HG02571 (cell line): ENCODE results near the gene TNFSF8.

Experiments
- ATAC-seq: cut with Tn5 transposase; IDR thresholded peaks from one replicate; pipeline ENCODE4 v1.9.1; 2021; ENCODE audit warnings: mild to moderate bottlenecking, moderate library complexity; ENCODE audit not compliant: unreplicated experiment

Gene TNFSF8, protein sequence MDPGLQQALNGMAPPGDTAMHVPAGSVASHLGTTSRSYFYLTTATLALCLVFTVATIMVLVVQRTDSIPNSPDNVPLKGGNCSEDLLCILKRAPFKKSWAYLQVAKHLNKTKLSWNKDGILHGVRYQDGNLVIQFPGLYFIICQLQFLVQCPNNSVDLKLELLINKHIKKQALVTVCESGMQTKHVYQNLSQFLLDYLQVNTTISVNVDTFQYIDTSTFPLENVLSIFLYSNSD

DNA sequence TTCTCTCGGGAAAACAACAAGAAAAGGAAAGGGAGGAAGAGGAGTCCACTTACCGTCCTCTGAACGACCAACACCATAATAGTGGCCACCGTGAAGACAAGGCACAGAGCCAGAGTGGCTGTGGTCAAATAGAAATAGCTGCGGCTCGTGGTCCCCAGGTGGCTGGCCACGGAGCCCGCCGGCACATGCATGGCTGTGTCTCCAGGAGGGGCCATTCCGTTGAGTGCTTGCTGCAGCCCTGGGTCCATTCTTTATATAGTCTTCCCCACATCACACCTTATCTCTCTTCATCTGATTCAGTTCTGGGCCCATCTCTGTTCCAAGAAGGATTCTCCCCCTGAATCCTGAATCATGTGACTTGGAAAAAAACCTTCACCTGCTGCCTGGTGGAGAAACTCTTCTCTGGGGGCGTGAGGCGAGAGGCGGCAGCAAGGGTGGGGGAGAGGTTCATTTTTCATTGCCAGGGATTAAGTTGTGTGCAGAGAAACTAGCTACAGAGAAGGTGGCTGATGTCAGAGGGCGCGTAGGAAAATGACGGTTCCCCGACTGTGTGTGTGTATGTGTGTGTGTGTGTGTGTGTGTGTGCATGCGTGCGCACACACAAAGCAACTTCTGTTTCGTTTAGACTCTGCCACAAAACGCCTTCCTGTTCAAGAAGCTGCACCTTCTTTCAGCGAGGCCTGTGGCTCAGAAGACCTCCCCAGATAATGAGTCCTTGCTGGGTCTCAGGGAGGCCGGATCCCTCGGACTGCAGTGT lies at the start of gene TNFSF8:
Gene TNFSF8 (minus strand): TSS at position 536 of the 757 bp plus-strand sequence. CDS start 288 bp downstream, at position 248.
- ATAC-seq = no peak

DNA sequence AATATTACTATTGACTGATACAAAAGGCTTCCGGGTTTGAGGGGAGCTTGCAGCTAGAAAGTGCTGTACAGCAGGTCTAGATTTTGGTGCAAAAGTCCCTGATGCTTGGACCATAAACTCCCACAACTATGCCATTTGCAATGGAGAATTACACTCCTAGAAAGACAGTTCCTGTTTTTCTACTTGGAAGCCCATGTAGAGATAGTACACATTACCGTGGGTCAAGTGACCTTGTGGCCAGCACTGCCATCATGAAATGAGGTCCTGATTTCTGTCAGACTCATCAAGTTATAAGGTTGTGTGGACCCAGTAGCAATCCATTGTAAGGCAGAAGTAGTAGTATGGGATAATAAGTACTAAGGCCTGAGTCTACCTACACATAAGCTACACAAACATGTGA lies 42.8 kb upstream of the TNFSF8 start:
- ATAC-seq = no peak

DNA sequence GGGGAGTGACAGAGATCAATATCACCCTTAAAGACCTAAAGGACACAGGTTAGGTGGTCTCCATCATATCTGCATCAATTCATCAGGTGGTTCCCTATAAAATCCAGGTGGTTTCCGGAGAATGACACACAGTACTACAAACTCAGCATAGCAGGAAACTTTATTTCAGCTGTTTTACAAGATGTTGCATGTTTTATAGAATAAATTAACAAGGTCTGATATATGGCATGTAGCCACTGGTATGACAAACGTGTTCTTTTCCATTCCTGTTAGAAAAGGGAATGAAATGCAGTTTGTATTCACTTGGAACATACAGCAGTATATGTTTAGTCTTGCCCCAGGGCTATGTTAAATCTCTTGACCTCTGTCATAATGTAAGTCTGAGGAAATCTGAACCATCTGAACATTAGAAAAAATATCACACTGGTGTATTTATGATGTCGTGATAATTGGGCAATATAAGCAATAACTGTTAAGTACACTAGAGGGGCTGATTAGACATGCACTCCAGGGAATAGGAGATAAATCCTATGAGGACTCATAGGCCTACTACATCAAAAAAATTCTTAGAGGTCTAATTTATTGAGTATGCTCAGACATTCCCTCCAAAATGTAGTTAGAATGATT lies 42.2 kb upstream of the TNFSF8 start:
- ATAC-seq = no peak

DNA sequence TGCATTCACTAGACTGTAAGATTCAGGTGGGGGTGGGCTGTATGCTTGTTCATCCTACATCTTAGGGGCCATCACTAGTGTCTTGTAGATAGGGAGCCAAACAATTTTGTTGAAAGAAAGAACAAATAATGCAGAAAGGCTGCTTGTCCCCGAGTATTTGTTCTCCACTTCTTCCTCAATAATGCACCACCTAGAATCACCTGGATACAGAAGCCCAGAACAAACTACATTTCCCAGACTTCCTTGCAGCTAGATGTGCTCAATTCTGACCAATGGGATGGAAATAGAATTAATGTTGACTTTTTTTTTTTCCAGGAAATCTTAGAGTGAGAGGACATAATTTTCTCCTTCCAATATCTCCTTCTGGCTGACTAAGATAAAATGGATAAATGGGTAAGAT lies 38.9 kb upstream of the TNFSF8 start:
- no peak for ATAC-seq

DNA sequence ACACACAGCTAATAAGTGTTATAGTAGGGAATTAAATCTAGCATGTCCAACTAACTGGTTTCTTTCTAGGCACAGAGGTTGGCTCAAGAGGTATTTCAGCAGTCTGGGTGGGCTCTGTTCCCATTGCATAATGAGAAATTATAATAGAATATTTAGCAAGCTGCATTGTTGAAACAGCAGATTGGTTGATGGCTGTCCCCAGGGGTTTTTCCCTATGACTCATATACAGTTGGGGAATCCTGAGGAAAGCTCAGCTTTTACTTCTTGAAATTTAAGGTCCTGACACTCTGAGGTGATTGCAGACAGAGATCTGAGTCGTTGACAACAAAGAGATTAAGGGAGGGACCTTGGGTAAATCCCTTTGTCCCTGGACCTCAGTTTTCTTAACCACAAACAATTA lies 38.3 kb upstream of the TNFSF8 start:
- ATAC-seq = no peak

DNA sequence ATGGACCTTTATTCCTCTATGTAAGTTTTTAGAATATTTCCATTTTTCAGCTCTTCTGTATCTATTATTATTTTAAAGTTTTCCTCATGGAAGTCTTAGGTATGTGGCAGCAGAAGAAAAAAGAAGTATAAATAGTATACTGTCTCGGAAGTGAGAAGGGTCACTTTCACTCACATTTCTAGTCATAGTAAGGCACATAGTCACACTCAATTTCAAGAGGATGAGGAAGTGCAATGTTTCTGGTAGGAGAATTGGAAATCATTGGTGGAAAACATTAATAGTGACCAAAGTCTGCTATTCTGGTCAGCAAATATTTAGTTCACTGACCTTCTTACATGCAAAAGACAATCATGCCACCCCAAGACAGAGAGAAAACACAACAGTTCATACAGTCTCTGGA lies 35.2 kb upstream of the TNFSF8 start:
- ATAC-seq = no peak

DNA sequence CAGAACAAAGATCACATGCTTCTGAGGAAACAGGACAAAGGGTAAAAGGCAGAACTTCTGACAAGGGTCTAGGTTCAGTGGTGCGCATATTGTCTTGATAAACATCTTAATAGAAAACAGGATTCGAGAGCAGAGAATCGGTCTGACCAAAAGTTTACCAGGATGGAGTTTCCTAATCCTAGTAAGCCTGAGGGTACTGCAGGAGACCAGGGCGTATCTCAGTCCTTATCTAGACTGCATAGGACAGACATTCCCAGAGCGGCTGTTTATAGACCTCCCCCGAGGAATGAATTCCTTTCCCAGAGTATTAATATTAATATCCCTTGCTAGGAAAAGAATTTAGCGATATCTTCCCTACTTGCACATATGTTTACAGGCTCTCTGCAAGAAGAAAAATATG lies 32.4 kb upstream of the TNFSF8 start:
- no peak for ATAC-seq

DNA sequence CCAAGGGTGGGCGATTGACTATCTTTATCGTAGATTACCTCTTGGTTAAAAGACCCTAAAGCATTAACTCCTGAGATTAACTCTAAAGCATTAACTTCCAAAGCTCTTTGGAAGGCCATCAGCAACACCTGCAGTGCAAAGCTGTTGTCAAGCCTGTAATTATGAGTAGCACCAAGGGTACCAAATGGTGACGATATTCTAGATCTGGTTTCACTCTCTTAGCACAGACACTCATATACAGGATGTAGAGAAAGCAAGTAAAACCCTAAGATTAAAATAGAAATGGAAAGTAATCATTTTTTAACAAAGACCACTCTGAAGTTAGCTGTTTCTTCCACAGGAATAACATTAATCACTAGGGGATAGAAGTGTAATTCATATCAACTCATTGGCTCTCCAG lies 29.9 kb upstream of the TNFSF8 start:
- ATAC-seq = no peak

DNA sequence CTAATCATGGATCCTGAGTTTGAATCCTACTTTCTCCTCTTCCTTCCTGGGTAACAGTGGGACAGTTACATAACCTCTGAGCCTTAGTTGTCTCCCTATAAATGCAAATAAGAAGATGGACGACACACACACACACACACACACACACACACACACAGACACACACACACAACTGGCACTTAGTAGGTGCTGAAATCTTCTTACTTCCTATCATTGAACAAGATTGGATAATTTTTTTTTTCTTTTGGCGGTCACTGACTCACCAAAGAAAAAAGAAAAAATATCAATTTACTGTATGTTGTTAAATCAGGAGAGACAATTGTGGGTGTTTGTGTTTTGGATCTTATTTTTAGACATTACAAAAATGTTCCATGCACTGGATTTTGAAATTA lies 28.4 kb upstream of the TNFSF8 start:
- no peak for ATAC-seq

DNA sequence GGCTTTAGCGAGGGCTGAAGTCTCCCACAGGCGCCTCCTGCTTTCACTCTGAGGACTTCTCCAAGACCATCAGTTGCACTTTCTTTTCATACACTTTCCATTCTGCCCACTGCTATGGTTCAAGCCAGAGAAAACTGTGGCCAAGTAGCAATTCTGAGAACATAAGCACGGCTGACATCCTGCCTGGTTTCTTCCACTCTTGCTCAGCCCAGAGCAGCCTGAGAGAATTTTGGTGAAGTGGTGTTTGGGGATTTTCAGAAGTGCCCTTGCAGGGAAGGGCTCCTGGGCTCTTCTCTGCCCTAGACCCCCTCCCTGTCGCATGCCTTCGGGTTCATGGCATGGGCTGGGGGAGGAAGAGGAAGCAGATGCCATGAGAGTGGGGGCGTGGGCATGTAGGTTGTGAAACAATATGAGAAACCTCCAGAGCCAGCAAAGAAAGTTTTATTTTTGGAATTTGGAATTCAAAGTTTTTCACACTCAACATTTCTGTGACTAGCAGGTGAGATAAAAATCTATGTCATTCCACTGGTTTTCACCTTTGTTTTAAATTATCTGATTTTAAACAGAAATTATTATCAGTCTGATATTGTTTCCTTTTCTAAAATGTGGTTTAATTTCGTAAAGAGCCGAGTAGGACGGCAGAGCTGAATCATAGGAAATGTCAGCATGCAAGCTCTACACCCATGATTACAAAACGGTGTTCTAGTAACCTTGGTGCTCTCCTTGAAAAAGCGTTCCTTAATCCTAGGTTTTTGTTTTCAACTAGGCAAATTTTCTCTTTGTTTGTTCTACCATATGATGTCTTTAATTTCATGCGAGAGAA lies 27.8 kb upstream of the TNFSF8 start:
- ATAC-seq = no peak

DNA sequence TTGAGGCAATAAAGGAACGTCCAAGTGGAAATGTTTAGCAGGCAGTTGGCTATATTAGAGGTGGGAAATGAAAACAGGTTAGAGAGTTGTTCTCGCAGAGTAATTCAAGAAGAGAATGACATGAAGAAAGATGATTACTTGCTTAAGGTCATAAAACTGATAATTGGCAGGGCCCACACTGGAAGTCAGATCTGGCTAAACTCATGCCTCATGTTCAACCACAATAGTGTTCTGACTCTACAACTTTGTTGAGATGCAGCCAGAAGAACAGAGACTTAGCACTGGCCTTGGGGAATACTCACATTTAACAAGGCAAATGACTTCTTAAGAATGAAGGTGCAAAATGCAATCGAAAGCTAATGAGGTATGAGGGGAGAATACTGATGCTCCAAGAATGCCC lies 27.2 kb upstream of the TNFSF8 start:
- ATAC-seq = no peak

DNA sequence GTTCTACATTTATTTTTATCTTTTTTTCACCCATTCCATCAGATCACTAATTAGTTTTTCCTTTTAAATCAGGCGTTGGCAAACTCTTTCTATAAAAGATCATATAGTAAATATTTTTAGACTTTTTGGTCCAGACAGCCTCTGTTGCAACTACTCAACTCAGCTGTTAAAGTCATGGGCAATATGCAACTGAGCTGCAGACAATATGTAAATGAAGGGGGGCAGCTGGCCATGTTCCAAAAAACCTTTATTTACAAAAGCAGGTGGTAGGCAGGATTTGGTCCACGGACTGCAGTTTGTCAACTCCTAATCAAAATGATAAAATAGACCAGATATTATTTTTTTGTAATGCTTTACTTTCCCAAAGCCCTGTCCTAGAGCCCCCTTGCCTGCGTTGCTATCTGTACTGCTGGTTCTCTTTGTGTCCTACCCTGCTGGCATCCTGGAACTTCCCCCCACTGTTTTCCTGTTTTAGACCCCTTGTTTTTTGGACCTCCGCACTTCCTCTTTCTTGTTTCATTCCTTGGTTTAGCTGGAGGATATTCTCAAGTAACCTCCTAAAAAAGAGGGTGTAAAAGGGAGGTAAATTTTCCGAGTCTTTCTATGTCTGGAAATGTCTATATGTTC lies 24.7 kb upstream of the TNFSF8 start:
- no peak for ATAC-seq

DNA sequence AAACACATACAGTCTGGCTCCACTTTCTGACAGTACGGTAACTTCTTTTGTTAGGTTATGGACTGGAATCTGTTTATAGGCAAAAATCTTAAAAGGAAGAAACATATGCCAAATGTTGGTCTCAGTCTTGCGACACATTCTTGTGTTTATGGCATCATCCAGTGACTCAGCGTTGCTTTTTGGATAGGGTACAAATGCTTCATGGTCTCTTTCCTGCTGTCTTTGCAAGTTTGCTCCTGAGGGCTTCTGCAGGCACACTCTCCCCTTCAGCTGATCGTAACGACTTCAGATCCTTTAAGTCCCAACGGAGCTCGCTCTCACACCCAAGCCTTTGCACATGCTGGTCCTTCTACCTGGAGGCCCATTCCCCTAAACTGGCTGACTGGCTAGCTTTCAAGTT lies 23.6 kb upstream of the TNFSF8 start:
- no peak for ATAC-seq

DNA sequence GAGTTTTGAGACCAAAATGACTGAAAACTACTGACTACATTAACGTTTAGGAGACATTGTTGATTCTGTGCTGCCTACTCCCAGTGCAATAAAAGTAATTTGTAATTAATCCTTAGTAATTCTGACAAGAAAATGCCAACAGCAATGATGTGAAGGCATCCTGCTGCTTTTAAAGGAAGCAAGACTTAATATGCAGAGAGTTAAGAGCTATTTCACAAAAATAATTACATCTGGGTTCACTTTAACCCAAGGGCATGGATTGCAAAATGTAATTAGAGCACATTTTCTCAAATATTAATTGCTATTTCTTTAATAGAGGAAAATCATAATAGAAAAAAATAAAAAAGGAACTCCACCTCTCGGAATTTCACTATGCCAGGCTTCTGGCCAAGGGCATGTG lies 22.7 kb upstream of the TNFSF8 start:
- no peak for ATAC-seq

DNA sequence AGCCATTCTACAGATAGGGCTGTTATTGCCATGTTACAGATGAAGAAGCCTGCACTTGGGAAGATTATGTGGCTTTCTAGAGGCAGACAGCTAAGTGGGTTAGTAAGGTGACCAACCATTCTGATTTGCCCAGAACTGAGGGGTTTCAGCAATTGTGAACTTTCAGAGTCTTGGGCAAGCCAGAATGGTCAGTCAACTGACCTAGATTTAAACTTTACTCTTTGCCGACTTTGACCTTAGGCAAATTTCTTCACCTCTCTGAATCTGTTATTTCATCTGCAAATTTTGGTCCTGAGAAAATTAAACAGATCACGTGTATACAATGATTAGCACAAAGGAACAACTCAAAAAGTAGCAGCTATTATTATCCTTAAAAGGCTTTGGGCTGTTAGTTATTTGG lies 20.4 kb upstream of the TNFSF8 start:
- ATAC-seq = no peak

DNA sequence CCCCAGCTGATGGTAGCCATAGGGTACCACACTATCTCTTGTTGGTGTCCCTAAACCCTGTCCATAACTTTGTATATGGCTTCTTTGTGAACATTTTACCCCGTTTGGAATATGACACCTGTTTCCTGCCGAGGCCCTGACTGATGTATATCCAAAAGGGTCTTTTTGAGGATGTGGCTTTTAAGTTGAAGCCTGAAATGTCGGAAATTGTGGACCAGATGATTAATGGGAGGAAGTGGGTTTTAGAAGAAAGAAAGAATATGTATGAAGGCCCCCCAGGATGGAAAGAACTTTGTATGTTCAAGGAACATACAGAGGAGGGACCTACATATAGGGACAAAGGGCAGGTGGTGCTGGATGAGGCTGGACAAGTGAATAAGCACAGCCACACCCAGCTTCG lies 16.7 kb upstream of the TNFSF8 start:
- ATAC-seq = no peak

DNA sequence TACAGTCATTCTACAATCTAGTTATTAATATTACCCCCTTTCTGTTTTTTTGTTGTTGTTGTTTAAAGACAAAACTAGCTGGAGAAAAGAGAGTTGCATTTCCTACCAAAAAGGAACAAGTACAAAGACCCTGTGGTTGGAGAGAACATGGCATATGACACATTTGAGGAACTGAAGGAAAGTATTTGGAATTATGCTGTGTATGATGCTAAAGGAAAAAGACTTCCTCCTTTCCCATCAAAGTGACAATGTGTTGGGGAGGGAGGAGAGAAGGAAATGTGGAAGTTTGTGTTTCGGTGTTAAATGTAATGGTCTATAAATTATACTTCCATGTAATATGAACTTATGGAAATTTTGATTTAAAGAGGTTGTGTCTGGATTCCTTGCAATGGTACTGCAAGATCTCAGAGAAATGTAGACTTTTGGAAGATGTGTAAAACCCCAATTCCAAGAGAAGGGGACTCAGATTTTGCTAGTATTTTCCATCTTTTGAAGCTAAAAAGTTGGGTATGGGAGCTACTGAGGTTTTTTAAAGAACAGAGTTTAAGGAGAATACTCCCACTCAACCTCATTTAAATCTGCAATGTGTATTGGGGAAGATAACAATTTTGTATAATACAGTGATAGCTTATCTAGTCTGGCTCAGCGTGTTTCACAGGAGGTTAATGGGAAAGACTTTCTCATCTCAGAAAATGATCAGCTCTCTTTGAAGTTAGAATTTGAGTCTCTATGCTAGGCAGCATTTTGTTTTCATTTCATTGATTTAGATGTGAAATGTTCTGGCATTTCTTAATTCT lies 15.4 kb upstream of the TNFSF8 start:
- ATAC-seq = no peak

DNA sequence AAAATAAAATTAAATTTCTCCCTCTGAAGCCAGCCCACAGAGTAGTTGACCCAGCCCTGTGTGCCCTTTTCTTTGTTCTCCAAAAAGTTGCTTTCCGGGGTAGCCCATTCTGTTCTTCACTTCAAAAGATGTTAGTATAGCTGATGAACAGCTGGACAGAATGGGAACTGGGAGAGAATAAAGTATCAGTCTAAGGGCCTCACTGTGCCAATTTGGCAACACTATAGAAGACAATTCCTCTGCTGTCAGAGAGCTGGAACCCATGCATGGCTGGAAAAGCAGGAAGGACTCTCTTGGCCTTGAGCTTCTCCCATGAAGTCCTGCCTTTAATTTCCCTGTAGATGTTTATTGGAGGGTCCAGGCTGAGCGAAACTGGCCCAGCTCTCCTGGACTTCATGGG lies 11.0 kb upstream of the TNFSF8 start:
- ATAC-seq = no peak

DNA sequence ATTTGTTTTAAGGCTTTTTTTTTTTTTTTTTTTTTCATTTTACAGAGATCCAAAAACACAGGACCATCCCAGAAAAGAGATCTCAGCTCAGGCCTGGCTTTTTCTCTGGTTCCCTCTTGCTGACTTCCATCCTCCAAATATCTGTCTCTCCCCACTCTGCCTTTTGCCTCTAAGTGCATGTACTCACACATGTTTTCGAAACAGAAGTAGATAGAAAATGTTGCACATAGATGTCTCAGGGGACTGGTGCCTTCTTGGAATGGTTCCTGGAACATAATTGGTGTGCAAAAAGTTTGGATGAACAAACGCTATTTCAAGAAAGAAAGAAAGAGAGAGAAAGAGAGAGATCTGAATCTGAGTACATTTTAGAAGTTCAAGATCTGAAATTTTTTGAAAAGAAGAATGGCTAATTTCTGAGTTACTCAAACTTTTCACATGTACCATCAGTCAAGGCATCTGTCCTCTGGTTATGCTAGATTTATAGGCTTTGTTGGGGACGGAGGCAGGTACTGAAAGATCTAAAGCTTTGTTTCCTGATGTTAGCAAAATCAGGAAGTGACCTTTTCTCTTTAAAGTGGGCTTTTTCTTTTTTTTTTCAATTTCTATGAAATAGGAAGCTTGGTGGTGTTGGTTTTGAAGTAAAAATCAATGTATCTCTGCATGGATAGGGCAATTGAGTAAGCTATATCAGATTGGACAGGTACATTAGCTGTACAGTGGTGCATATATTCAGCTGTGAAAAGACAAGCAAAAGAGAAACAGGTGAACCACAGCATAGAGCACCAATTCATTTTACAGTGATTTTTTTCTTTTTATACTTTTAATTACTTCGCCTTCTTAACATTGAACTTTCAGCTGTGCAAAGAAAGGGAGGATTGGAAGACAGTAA lies 8.5 kb upstream of the TNFSF8 start:
- no peak for ATAC-seq
